K562 (cell line): ENCODE data around the gene TNFAIP8L1. TPM values are rescaled to one million over a fixed set of nuclear protein-coding genes. Genes with fewer than 3 reads are reported as not detected.

Experiments
- FOSL1 ChIP-seq: fragments of 200-800 bp; sonication (Bioruptor generic); conservative IDR thresholded peaks from 2 replicates; pipeline ENCODE4 v1.6.1; 2016; ENCODE audit warnings: missing genetic modification characterization, missing compliant biosample characterization
- HBP1 ChIP-seq: fragments of 450-650 bp; formaldehyde crosslinking; IDR thresholded peaks from 2 replicates; pipeline ENCODE4 v1.4.0; 2022; ENCODE audit warnings: missing genetic modification characterization
- HNRNPUL1 ChIP-seq: fragments of 200-400 bp; formaldehyde crosslinking; IDR thresholded peaks from 2 replicates; pipeline ENCODE4 v1.6.1; 2017; ENCODE audit warnings: low read length
- ILK ChIP-seq: fragments of 450-650 bp; IDR thresholded peaks from 2 replicates; pipeline ENCODE4 v1.6.1; 2016; ENCODE audit warnings: missing genetic modification characterization, low read depth, mild to moderate bottlenecking, missing compliant biosample characterization, moderate library complexity, borderline replicate concordance
- MCM3 ChIP-seq: fragments of 450-650 bp; IDR thresholded peaks from 2 replicates; pipeline ENCODE4 v1.6.1; 2016
- MEF2D ChIP-seq: conservative IDR thresholded peaks from 2 replicates; pipeline ENCODE4 v1.6.1; 2016; ENCODE audit warnings: low read depth, missing genetic modification characterization, missing compliant biosample characterization
- NFYB ChIP-seq: IDR thresholded peaks from 2 replicates; pipeline ENCODE4 v1.6.1; 2011; ENCODE audit warnings: mild to moderate bottlenecking, moderate library complexity; ENCODE audit not compliant: insufficient read length; ENCODE audit errors: extremely low read depth
- RAD21 ChIP-seq, 2 experiments: fragments of 250-450 bp in 1 of 2; fragments of 450-650 bp in 1 of 2; sonication (Bioruptor Pico) in 1 of 2; formaldehyde crosslinking in 1 of 2; IDR thresholded peaks in 1 of 2; conservative IDR thresholded peaks in 1 of 2; 2 replicates each; pipeline versions ENCODE4 v1.4.0 to v1.8.0; 2020 to 2022; ENCODE audit warnings: mild to moderate bottlenecking in 2 of 2, moderate library complexity in 1 of 2
- RERE ChIP-seq: sonication (generic); formaldehyde crosslinking; IDR thresholded peaks from 2 replicates; pipeline ENCODE4 v1.8.0; 2023; ENCODE audit warnings: missing genetic modification reagents, mild to moderate bottlenecking, borderline replicate concordance
- SMAD3 ChIP-seq: fragments of 450-650 bp; formaldehyde crosslinking; conservative IDR thresholded peaks from 2 replicates; pipeline ENCODE4 v1.4.0; 2020; ENCODE audit warnings: mild to moderate bottlenecking
- SNAPC5 ChIP-seq: fragments of 250-450 bp; sonication (Bioruptor Pico); IDR thresholded peaks from 2 replicates; pipeline ENCODE4 v1.8.0; 2021; ENCODE audit warnings: moderate library complexity, mild to moderate bottlenecking, inconsistent platforms
- TEAD4 ChIP-seq, 2 experiments: sonication (generic) in 1 of 2; formaldehyde crosslinking in 1 of 2; IDR thresholded peaks; 2 replicates each; pipeline versions ENCODE4 v1.6.1 to v1.8.0; 2012 to 2022; ENCODE audit warnings: borderline replicate concordance in 1 of 2, inconsistent platforms in 1 of 2, low read length in 1 of 2, mild to moderate bottlenecking in 1 of 2, missing genetic modification reagents in 1 of 2
- YBX1 ChIP-seq: fragments of 450-650 bp; IDR thresholded peaks from 2 replicates; pipeline ENCODE4 v1.7.1; 2016; ENCODE audit warnings: mild to moderate bottlenecking
- YY1 ChIP-seq, 3 experiments: IDR thresholded peaks; 2 replicates each; pipeline ENCODE4 v1.6.1; 2011; ENCODE audit warnings: low read length in 2 of 3, mild to moderate bottlenecking in 2 of 3, moderate library complexity in 2 of 3, borderline replicate concordance in 1 of 3, control low read depth in 1 of 3, low read depth in 1 of 3; ENCODE audit not compliant: insufficient read depth in 3 of 3, insufficient replicate concordance in 2 of 3, control insufficient read depth in 1 of 3, insufficient read length in 1 of 3; ENCODE audit errors: extremely low read depth in 1 of 3
- ZBTB8A ChIP-seq: fragments of 450-650 bp; IDR thresholded peaks from 2 replicates; pipeline ENCODE4 v1.6.1; 2018; ENCODE audit warnings: mild to moderate bottlenecking, moderate library complexity; ENCODE audit not compliant: partially characterized antibody
- ZHX1 ChIP-seq: fragments of 150-350 bp; conservative IDR thresholded peaks from 2 replicates; pipeline ENCODE4 v1.6.1; 2014; ENCODE audit warnings: low read length
- polyA plus RNA-seq, 8 experiments: library from polyadenylated mRNA; depleted of rRNA in 4 of 8; stranded (reverse) in 5 of 8; unstranded in 3 of 8; fragments of >200 nt; fragmentation: Nextera tagmentation in 2 of 8; fragmentation: Illumina TruSeq in 1 of 8; extraction: Ambion mirVana in 2 of 8; extraction: Trizol in 1 of 8; gene quantifications; 2 replicates each; pipeline versions ENCODE4 v1.2.1 to v1.2.3, GENCODE V29; 2011 to 2014; ENCODE audit warnings: inconsistent platforms in 1 of 8, missing spikeins in 1 of 8
- total RNA-seq, 7 experiments: library from RNA; depleted of rRNA in 6 of 7; stranded (reverse); fragments of >200 nt in 6 of 7; fragmentation: Illumina TruSeq in 2 of 7; extraction: Trizol in 2 of 7; gene quantifications; 2 replicates each; pipeline versions ENCODE4 v1.2.1 to v1.2.3, GENCODE V29; 2011 to 2021; ENCODE audit warnings: low replicate concordance in 1 of 7

Gene TNFAIP8L1
- total and polyA plus RNA-seq, 9 of the 15 experiments (the other 6 are each of a cell fraction or from before 2014, with no cell fraction given), result 0.69 to 9.3 (median 4.9) TPM

- TF ChIP-seq YY1 (IDR thresholded peaks at IDR 0.05; ENCODE audit: borderline replicate concordance in 1 of 3, control insufficient read depth in 1 of 3, extremely low read depth in 1 of 3, insufficient read depth in 3 of 3, insufficient read length in 1 of 3, insufficient replicate concordance in 2 of 3, low read depth in 1 of 3, low read length in 2 of 3) (no peak), RAD21 (CRISPR knock-in tag; conservative IDR thresholded peaks at IDR 0.05 in 1 of 2, IDR thresholded peaks at IDR 0.05 in 1 of 2) (peak in 1 of 2 experiments; percentile 23; a peak in 1 of 4 replicates), SNAPC5 (CRISPR knock-in tag) (no peak), NFYB (no peak), RERE (CRISPR knock-in tag) (no peak), HNRNPUL1 (no peak), ILK (no peak), ZBTB8A (no peak), TEAD4 (IDR thresholded peaks at IDR 0.05; ENCODE audit: low read length) (no peak), TEAD4 (CRISPR knock-in tag; IDR thresholded peaks at IDR 0.05; ENCODE audit: borderline replicate concordance) (no peak), ZHX1 (no peak), MCM3 (no peak), YBX1 (no peak), MEF2D (tag) (no peak), SMAD3 (CRISPR knock-in tag) (no peak), FOSL1 (tag) (no peak), HBP1 (no peak)
These were observed 37.8 kb downstream of the TNFAIP8L1 start (continued) for GRCh38 chr19:4676955-4677731.
